Measurements from ENCODE around the gene FCRLA.

Gene FCRLA

GRCh38 chr1:161735837-161736236 is 28.8 kb downstream of the FCRLA start:
- DNase-seq: no peak

- DNase-seq: no peak
These were observed 29.4 kb downstream of the FCRLA start for GRCh38 chr1:161736335-161736969.

- DNase-seq: no peak
These were observed 30.6 kb downstream of the FCRLA start for GRCh38 chr1:161737625-161738024.

- DNase-seq: peak; percentile 57
These were observed 31.7 kb downstream of the FCRLA start for GRCh38 chr1:161738627-161739287.

GRCh38 chr1:161739865-161740566 is 33.0 kb downstream of the FCRLA start:
- no peak for DNase-seq

- no peak for DNase-seq
These were observed 33.9 kb downstream of the FCRLA start for GRCh38 chr1:161740921-161741320.

- DNase-seq: no peak
These were observed 36.2 kb downstream of the FCRLA start for GRCh38 chr1:161743231-161743630.

GRCh38 chr1:161747801-161748200 is 40.8 kb downstream of the FCRLA start:
- no peak for DNase-seq

- DNase-seq: peak; percentile 81
These were observed 42.7 kb downstream of the FCRLA start, which contains the start of gene DUSP12 for GRCh38 chr1:161749509-161750407. DUSP12 (plus strand) TSS chr1:161749786; CDS start chr1:161749802, 16 bp downstream.

- DNase-seq: peak; percentile 44
These were observed 56.6 kb downstream of the FCRLA start for GRCh38 chr1:161763522-161764098.

Data from activated CD8-positive, alpha-beta memory T cell treated with anti-CD3 and anti-CD28 coated beads, Interleukin-2, amount 50 U/mL, for 4 hours (primary cell).